DLD1 (cell line): ENCODE measurements around the gene DCAF15.

Experiments used
- in situ Hi-C: cut with HindIII; loops from 2 replicates; pipeline ENCODE4 v1.10.0; 2017; ENCODE audit warnings: low sequenced_read_pairs

The DCAF15 gene

DNA sequence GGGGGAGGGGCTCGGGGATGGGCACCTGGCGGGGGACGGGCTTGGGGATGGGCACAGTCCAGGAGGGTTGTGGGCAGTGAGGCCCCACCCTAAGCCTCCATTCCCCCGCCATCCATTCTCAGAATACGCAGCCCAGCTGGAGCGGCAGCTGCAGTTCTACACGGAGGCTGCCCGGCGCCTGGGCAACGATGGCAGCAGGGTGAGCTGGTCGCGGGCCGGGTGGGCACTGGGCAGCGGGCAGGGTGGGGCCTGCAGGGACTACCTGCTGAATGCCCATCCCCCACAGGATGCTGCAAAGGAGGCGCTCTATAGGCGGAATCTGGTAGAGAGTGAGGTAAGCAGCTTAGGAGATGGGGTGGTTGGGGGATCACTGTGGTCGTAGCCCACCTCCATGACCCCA lies 22.4 kb upstream of the DCAF15 start:
- in situ Hi-C loops: no loop called here

DNA sequence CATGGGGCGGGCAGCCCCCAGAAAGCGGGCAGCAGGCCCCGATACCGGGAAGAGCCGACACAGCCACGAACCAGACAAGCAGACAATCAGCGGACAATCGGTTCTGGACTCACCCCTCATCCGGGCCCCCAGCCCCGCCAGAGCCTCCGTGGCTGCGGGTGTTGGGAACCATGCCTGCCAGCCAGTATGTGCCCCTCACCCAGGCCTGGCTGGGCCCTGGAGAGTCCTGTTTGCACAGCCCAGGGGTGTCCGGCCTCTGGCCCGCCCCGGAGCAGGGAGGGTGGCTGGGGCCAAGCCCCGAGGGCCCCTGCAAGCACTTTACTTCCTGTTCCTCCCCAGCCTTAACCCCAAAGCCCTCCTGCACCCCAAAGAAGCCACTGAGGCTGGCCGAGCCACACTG lies 21.9 kb upstream of the DCAF15 start:
- in situ Hi-C loops: no loop called here

DNA sequence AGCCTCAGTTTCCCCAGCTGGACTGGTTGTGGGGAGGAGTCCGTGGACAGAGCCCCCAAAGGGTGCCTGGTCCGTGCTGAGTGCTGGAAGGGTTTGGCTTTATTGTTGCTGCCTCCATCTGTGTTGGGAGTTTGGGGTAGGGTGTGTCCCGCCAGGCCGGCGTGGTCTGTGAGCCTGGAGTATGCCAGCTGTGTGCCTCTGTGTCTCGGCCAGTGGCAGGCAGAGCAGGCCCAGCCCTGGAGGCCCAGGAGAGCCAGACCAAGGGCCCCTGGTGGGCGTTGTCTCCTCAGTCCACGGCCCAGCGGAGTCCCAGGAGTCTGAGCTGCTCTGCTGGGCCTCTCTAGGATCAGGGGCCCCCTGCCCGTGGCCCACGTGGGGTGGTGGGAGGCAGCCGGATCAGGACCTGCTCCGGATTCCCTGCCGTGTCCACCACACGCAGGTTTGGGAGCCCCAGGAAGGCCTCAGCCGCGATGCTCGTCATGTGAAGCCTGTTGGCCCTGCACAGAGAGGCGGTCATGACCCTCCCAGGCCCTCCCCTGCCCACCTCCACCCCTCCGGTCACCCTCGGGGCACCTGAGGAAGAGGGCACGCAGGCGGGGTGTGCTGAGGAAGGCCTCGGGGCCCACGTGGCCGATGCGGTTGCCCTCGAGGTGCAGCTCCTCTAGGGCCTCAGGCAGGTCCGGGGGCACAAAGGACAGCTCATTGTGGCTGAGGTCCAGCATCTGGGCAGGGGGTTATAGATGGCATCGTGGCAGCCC lies 20.7 kb upstream of the DCAF15 start:
- in situ Hi-C loops: no loop called here

DNA sequence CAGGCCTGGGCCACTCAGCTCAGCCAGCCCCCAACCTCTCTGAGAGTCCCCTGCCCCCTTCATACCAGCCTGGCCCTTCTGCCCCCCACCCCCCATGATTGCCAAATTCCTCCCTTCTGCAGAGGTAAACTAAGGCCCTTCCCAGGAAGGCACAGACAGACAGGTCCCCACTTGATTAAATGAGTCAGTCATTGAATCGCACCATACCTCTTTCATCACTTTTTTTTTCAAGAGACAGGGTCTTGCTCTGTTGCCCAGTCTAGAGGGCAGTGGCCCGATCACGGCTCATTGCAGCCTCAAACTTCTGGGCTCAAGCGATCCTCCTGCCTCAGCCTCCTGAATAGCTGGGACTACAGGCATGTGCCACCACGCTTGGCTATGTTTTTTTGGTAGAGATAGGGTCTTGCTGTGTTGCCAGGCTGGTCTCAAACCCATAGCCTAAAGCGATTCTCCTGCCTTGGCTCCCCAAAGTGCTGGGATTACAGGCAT lies 20.1 kb upstream of the DCAF15 start:
- in situ Hi-C loops: no loop called here

DNA sequence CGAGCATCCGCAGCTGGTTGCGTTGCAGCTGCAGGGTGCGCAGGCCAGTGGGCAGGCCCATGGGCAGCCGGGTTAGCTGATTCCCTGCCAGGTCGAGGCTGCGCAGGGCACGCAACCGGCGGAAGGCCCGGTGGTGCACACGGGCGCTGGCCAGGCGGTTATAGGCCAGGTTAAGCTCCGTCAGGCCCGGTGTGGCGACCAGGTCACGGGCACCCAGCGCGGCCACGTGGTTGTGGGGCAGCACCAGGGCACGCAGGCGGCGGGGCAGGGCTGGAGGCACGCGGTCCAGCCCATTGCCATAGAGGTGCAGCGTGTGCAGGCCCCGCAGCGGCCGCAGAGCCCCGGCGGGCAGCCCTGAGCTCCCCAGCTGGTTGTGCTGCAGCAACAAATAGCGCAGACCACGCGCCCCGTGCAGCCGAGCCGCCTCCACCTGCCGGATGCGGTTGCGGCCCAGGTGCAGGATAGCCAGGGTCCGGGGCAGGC lies 19.4 kb upstream of the DCAF15 start:
- in situ Hi-C loops: no loop called here

DNA sequence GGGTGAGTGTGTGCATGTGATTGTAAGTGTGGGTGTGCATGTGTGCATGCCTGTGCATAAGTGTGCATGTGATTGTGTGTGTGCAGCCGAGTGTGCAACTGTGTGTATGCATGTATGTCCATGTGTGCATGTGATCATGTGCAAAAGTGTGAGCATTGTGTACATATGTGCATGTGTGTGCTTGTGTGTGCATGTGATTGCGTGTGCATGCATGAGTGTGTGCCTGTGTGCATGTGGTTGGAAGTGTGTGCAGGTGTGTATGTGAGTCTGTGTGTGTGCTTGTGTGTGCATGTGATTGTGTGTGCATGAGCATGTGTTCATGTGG lies 17.6 kb upstream of the DCAF15 start:
- in situ Hi-C loops: no loop called here

DNA sequence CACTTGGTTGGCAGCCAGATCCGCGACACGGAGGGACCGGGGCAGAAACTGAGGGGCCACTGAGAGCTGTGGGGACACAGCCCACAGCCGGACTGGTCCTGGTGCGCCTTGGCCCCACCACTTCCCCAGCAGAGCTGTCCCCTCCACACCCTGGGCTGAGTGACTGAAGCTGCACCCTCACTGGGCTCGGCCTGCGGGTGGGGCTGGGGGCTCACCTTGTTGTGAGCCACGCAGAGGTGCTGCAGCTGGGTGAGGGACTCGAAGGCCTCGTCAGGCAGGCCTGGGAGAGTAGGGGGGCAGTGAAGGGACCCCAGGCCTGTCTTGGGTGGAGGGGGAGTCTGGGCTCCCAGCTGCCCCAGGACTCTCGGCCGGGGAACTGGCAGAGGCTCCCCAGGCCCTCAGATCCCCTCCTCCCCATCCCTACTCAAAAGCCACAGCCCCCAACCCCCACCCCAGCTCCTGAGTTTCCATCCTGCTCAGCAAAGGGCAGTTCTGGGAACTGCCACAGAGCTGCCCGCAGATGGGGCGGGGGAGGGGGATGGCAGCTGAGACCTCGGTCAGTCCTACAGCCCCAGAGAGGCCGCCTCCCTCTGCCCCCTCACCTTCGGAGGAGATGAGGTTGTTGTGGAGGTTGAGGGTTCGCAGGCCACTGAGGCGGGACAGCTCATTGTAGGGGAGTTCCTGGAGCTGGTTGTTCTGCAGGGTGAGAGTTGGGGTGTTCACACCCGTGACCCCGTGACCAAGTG lies 16.4 kb upstream of the DCAF15 start:
- in situ Hi-C loops: no loop called here

DNA sequence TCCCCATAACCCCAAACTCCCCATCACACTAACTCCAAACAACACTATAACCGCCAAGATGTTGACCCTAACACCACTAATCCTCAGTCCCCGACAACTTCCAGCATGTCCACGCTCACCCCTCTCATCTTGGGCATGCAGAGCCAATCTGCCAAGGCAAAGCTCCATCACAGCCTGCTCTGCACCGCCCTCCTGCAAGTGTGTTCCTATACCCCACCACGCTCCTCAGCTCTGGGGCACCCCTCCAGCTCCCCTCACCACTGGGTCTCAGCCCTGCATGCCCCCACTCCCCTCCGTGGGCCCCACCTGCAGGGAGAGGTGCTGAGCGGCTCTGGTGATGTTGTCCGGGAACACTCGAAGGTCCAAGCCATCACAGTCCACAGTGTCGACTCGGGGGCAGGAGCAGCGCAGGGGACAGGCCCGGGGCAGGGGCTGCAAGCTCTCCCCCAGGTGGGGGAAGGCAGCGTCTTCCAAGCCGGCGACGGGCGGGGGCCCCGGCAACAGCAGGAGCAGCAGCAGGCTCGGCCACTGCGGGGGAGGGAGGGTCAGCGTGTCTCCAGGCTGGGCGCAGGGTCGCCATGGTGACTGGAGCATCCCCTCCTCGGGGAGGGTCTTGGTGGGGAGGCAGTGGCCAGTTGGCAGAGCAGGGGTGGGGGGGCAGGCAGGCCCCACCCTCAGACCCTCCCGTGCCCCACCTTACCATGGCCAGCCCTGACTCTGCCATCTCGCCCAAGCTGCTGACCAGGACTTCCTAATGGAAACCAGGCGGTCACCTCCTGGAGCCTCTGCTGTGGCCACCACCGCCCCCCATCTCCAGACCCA lies 14.6 kb upstream of the DCAF15 start:
- in situ Hi-C loops: no loop called here

DNA sequence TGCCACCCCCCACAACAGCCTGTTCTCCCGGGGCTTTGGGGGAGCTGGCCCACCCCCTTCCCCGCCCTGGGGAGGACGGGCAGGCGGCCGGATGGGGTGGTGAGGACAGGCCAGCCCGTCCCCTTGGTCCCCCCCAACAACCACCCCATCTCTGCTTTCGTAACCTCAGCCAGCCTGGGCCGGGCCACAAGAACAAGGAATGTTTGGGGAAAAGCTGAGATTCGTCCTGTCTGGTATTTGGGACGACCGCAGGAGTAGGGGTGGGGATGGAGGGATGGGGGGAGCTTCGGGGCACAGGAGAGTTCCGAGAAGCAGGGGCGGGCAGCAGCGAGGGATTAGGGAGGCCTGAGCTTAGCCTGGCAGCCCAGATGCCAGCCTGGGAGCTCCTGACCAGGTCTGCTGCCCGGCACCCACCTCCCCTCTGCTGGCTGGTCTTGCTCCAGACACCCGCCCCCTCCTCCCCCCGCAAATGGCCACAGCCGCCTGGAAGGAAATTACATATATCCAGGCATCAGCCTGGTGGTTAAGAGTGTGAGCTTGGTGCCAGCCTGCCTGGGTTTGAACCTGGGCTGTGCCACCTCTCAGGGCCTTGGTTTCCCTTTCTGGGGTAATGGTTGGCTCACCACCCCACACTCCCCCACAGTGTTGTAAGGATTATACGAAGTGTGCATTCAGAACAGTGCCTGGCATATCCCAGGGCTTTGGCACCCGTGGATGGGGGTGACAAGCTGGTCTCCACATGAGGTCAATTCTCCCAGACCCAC lies 13.8 kb upstream of the DCAF15 start, which contains the start of gene PODNL1:
Gene PODNL1 (minus strand): TSS at position 117 of the 764 bp plus-strand sequence. CDS start 236 bp downstream, outside the sequence.
- in situ Hi-C loops: no loop called here

DNA sequence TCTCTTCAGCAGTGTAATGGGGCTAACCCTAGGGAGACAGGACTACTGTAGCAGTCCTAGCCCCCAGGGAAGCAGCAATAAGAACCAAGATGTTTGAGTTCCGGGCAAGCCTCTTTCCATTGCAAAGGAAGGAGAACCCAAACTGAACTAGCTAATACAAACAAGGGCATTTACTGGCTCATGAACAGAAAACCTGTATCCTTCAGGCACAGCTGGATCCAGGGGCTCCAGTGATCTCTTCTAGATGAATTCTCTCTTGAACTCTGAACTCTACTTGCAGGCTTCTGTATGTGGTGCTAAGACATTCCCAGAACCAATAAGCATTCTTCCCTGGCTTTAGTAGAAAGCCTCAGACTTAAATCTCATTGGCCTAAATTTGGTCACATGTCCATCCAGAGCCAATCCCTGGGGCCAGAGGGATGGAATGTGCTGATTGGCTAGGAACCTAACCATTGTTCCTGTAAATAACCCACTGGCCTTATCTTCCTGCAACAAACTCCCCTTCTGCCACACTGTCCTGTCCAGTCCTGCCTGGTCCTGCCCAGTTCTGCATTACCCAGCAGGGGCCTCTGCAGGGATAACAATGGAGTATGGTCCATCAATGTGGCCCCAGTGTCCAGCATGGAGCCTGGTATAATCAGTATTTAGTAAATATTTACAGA lies 10.2 kb upstream of the DCAF15 start:
- in situ Hi-C loops: no loop called here

DNA sequence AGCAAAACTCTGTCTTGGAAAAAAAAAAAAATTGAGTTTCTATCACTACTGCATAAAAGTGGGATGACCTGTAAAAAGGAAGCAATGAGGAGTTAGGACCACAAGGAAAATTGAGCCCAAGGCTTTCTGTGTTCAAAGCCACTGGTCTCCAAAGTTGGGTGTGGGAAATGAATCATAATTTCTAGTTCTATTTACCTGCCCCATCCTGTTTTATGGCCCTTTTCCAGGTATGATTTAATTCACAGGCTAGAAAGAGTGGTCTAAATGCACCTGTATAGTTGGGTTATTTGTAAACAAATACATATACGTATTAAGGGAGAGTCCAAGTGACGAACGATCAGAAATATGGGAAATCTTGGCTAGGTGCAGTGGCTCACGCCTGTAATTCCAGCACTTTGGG lies 5.9 kb upstream of the DCAF15 start:
- in situ Hi-C loops: no loop called here

DNA sequence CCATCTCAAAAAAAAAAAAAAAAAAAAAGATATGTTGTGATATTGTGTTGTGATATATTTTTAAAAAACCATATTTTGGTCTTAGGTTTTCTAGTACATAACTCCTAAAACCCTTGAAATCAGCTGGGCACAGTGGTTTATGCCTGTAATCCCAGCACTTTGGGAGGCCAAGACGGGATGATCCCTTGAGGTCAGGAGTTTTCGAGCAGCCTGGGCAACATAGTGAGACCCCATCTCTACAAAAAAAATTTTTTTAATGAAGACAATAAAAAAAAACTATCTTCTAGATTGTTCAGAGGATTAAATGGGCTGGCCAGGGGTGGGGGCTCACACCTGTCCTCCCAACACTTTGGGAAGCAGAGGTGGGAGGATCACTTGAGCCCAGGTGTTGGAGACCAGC lies 1.3 kb upstream of the DCAF15 start:
- in situ Hi-C loops: no loop called here

DNA sequence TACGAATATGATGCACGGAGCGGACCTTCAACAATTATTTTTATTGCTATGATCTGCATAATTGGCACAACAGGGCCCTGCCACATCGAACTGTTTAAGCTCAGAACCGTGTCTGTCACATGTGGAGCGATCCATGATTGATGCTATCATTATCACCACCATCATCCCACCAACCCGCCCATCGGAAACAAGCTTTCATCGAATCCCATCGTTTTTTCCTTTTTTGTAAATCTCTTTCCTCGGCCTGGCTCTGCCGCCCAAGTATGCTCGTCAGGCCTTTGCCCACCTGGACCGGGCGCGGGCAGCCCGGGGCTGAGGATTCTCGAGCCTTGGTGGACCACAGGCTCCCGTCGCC lies 533 bp upstream of the DCAF15 start:
- in situ Hi-C loops: no loop called here

DNA sequence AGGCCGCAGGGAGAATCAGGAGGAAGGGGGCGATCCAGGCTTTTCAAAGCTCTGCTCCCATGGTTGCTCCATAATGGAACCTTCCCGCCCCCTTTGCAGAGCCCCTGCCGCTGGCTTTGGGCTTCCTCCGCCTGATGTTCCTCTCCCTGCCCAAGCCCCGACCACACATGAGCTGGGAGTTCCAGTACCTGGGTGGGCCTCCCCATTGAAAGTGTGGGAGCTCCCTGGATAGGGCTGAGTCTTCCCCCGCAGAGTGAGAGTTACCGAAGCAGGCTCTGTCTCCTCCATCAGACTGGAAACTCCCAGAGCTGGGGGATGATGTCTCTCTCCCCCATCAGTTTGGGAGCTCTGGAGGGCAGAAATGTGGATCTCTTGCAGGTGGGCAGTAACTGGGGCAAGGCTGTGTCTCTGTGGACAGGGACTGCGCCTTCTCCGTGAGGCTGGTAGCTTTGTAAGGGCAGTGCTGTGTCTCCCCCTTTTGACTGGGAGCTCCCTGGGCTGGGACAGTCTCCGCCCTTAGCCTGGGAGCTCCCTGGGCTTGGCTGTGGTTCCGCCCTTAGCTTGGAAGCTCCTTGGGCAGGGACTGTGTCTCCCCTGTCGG lies 722 bp downstream of the DCAF15 start:
- in situ Hi-C loops: no loop called here

DNA sequence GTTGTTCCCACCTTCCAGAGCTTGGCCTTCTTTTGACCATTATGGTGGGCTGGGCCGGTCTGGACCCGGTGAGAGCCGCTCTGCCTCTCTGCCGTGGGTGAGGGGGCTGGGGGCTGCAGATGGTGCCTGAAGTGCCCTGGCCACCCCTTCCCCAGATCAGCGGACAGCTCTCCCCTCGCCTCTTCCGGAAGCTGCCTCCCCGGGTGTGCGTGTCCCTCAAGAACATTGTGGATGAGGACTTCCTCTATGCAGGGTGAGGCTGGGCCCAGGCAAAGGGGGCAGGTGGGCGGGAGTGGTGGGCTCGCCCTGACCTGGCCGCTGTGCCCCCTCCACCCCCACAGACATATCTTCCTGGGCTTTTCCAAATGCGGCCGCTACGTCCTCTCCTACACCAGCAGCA lies 1.9 kb downstream of the DCAF15 start:
- in situ Hi-C loops: no loop called here

DNA sequence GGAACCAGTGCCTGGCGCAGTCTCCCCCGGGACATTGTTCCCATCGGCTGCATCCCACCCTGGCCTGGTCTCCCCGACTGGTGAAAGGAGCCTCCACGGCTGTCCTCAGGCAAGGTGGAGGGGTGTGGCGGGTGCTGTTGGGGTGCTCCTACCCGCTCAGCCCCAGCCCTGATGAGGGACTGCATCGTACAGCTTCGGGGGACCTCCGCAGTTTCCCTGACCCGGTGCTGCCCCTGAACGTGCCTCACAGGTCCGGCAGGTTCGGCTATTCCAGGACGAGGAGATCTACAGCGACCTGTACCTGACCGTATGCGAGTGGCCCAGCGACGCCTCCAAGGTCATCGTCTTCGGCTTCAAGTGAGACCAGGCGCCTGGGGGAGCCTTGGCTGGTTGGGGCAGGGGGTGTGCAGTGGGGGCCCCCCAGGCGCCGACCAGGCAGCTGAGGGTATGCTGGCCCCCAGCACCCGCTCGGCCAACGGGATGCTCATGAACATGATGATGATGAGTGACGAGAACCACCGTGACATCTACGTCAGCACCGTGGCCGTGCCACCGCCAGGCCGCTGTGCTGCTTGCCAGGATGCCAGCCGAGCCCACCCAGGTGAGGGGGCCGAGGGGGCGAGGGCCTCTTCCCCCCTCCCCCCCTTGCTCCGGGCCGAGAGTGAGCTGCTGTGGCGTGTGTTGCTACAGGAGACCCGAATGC lies 3.5 kb downstream of the DCAF15 start:
- in situ Hi-C loops: no loop called here

DNA sequence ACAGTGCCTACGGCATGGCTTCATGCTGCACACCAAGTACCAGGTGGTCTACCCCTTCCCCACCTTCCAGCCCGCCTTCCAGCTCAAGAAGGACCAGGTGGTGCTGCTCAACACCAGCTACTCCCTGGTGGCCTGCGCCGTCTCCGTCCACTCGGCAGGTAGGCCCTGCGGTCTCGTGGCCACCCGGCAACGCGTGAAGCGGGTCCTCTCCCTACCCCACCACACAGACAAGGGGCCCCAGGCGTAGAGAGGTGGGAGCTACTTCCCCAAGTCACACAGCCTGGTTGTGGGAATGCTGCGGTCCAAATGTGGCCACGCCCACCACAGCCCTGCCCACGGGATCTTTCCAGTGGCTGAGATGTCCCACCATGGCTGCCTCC lies 4.0 kb downstream of the DCAF15 start:
- in situ Hi-C loops: no loop called here

DNA sequence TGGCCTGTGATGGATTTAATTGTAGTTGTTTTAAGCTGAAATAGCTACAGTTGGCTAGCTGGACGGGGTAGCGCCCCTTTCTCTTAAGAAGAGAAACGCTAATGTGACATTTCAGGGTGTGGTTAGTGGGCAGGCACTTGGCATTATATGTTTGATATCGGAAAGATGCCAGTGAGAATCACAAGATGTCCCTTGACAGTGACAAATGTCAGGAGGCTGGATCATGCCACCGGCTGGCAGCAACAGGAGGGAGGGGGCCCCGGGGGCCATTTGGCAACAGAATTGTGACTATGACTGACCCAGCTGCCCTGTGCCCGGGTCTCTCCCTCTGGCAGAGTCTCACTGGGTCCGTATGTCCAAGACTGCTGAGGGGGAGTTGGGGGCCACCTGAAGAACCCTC lies 4.7 kb downstream of the DCAF15 start:
- in situ Hi-C loops: no loop called here

DNA sequence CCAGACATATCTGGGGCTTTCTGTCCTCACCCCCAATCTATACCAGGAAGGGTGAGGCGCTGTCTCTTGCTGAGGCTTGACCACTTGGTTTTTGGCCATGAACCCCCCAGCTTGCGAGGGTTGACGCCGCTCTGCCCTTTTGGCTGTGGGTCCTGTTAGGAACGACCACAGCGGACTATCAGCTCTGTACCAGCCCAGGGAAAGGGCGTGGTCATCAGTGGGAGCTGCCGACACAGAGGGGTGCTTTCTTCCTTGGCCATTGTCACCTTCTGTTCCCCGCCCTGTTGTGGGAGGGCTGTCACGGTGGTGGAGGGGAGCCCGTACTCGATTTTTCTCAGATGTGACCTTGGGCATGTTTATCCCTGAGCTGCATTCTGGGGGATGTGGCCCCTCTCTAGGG lies 5.7 kb downstream of the DCAF15 start:
- in situ Hi-C loops: no loop called here
